Stimulated activated effector memory CD8-positive, alpha-beta T cell treated with anti-CD3 and anti-CD28 coated beads, Interleukin-12 subunit alpha, Interleukin-12 subunit beta, amount 100 ng/mL, for 72 hours (primary cell): Measurements from ENCODE around the gene TMEM144.

Experiments used
- ATAC-seq: fragments of 150-1000 bp; cut with Tn5 transposase; 2 replicates; pipeline ENCODE4 v1.10.0; 2021
- DNase-seq, 2 donors: peaks; one replicate each; pipeline ENCODE4 v3.0.0; 2021 to 2022; ENCODE audit warnings: low spot score in 2 of 2
- H3K27ac Mint-ChIP-seq: one replicate; pipeline ENCODE4 v1.8.0; 2022; ENCODE audit warnings: mild to moderate bottlenecking, mixed read lengths
- H3K36me3 Mint-ChIP-seq: one replicate; pipeline ENCODE4 v1.8.0; 2022; ENCODE audit warnings: mild to moderate bottlenecking, mixed read lengths
- H3K4me1 Mint-ChIP-seq: one replicate; pipeline ENCODE4 v1.8.0; 2022; ENCODE audit warnings: mixed read lengths
- H3K4me3 Mint-ChIP-seq: one replicate; pipeline ENCODE4 v1.8.0; 2022; ENCODE audit warnings: mild to moderate bottlenecking, mixed read lengths
- H3K9me3 Mint-ChIP-seq: one replicate; pipeline ENCODE4 v1.8.0; 2022; ENCODE audit warnings: mixed read lengths

The TMEM144 gene

GRCh38 chr4:158176776-158177175, 33.5 kb upstream of the TMEM144 start:
- H3K9me3 Mint-ChIP-seq, result no peaks in the 10 kb centered on the region
- no peak overlapping the region for H3K27ac Mint-ChIP-seq
- no peak for ATAC-seq
- DNase-seq, result no peak
- no peaks in the 10 kb centered on the region for H3K36me3 Mint-ChIP-seq
- no peak overlapping the region for H3K4me3 Mint-ChIP-seq
- no peaks in the 10 kb centered on the region for H3K4me1 Mint-ChIP-seq

GRCh38 chr4:158179465-158179864, 30.8 kb upstream of the TMEM144 start:
- DNase-seq (no peak), ATAC-seq (no peak)
- H3K9me3 Mint-ChIP-seq, result no peaks in the 10 kb centered on the region
- H3K27ac Mint-ChIP-seq, result no peak overlapping the region
- no peaks in the 10 kb centered on the region for H3K36me3 Mint-ChIP-seq
- no peak overlapping the region for H3K4me3 Mint-ChIP-seq
- H3K4me1 Mint-ChIP-seq, result no peaks in the 10 kb centered on the region

- H3K27ac Mint-ChIP-seq, result no peak overlapping the region
- no peaks in the 10 kb centered on the region for H3K9me3 Mint-ChIP-seq
- H3K36me3 Mint-ChIP-seq, result no peaks in the 10 kb centered on the region
- DNase-seq (no peak), ATAC-seq (no peak)
- H3K4me1 Mint-ChIP-seq, result no peaks in the 10 kb centered on the region
- no peak overlapping the region for H3K4me3 Mint-ChIP-seq
These were observed 28.4 kb upstream of the TMEM144 start for GRCh38 chr4:158181906-158182305.

GRCh38 chr4:158182736-158183135, 27.6 kb upstream of the TMEM144 start:
- ATAC-seq (no peak), DNase-seq (no peak)
- Mint-ChIP-seq H3K4me3 (no peak overlapping the region), H3K27ac (no peak overlapping the region), H3K4me1 (no peaks in the 10 kb centered on the region), H3K9me3 (no peaks in the 10 kb centered on the region), H3K36me3 (no peaks in the 10 kb centered on the region)

GRCh38 chr4:158186815-158187214, 23.5 kb upstream of the TMEM144 start:
- H3K36me3 Mint-ChIP-seq, result no peaks in the 10 kb centered on the region
- no peak for ATAC-seq

GRCh38 chr4:158189422-158189821, 20.9 kb upstream of the TMEM144 start:
- DNase-seq (no peak), ATAC-seq (no peak)
- H3K4me1 Mint-ChIP-seq, result no peaks in the 10 kb centered on the region
- H3K4me3 Mint-ChIP-seq, result no peak overlapping the region
- H3K27ac Mint-ChIP-seq, result no peak overlapping the region
- no peaks in the 10 kb centered on the region for H3K9me3 Mint-ChIP-seq
- H3K36me3 Mint-ChIP-seq, result no peaks in the 10 kb centered on the region

More at GRCh38 chr4:158186815-158187214, 23.5 kb upstream of the TMEM144 start:
- no peaks in the 10 kb centered on the region for H3K4me1 Mint-ChIP-seq
- H3K27ac Mint-ChIP-seq, result no peak overlapping the region
- H3K4me3 Mint-ChIP-seq, result no peak overlapping the region
- DNase-seq, result no peak
- H3K9me3 Mint-ChIP-seq, result no peaks in the 10 kb centered on the region

- no peaks in the 10 kb centered on the region for H3K9me3 Mint-ChIP-seq
- H3K27ac Mint-ChIP-seq, result no peak overlapping the region
These were observed 19.6 kb upstream of the TMEM144 start for GRCh38 chr4:158190718-158191117.

GRCh38 chr4:158192439-158193158, 17.7 kb upstream of the TMEM144 start:
- H3K4me1 Mint-ChIP-seq, result no peaks in the 10 kb centered on the region
- ATAC-seq, result no peak
- no peak overlapping the region for H3K4me3 Mint-ChIP-seq
- no peak for DNase-seq
- H3K27ac Mint-ChIP-seq, result no peak overlapping the region
- no peaks in the 10 kb centered on the region for H3K36me3 Mint-ChIP-seq
- no peaks in the 10 kb centered on the region for H3K9me3 Mint-ChIP-seq

More at GRCh38 chr4:158190718-158191117, 19.6 kb upstream of the TMEM144 start:
- ATAC-seq (no peak), DNase-seq (no peak)
- Mint-ChIP-seq H3K4me3 (no peak overlapping the region), H3K4me1 (no peaks in the 10 kb centered on the region), H3K36me3 (no peaks in the 10 kb centered on the region)

- no peaks in the 10 kb centered on the region for H3K4me1 Mint-ChIP-seq
- ATAC-seq, result no peak
- H3K27ac Mint-ChIP-seq, result no peak overlapping the region
- H3K9me3 Mint-ChIP-seq, result no peaks in the 10 kb centered on the region
- H3K36me3 Mint-ChIP-seq, result no peaks in the 10 kb centered on the region
- H3K4me3 Mint-ChIP-seq, result no peak overlapping the region
- no peak for DNase-seq
These were observed 17.0 kb upstream of the TMEM144 start for GRCh38 chr4:158193171-158193749.

- H3K27ac Mint-ChIP-seq, result no peak overlapping the region
- H3K4me3 Mint-ChIP-seq, result no peak overlapping the region
- ATAC-seq (no peak), DNase-seq (no peak)
- H3K4me1 Mint-ChIP-seq, result no peaks in the 10 kb centered on the region
- no peaks in the 10 kb centered on the region for H3K36me3 Mint-ChIP-seq
- H3K9me3 Mint-ChIP-seq, result no peaks in the 10 kb centered on the region
These were observed 15.0 kb upstream of the TMEM144 start for GRCh38 chr4:158195297-158195696.

- Mint-ChIP-seq H3K4me1 (no peaks in the 10 kb centered on the region), H3K27ac (no peak overlapping the region), H3K36me3 (no peaks in the 10 kb centered on the region), H3K9me3 (no peaks in the 10 kb centered on the region), H3K4me3 (no peak overlapping the region)
- DNase-seq, result no peak
- ATAC-seq, result no peak
These were observed 13.0 kb upstream of the TMEM144 start for GRCh38 chr4:158197194-158197776.

- no peak for DNase-seq
- H3K36me3 Mint-ChIP-seq, result no peaks in the 10 kb centered on the region
- H3K9me3 Mint-ChIP-seq, result no peaks in the 10 kb centered on the region
- H3K27ac Mint-ChIP-seq, result no peak overlapping the region
- no peak overlapping the region for H3K4me3 Mint-ChIP-seq
- no peak for ATAC-seq
- no peaks in the 10 kb centered on the region for H3K4me1 Mint-ChIP-seq
These were observed 10.1 kb upstream of the TMEM144 start for GRCh38 chr4:158200214-158200613.

- no peak for ATAC-seq
These were observed 9.0 kb upstream of the TMEM144 start for GRCh38 chr4:158201322-158201721.

GRCh38 chr4:158201876-158202275, 8.4 kb upstream of the TMEM144 start:
- H3K27ac Mint-ChIP-seq, result no peak overlapping the region
- no peaks in the 10 kb centered on the region for H3K4me1 Mint-ChIP-seq
- ATAC-seq, result no peak
- H3K9me3 Mint-ChIP-seq, result peaks cover 3% of the 10 kb centered on the region
- no peak overlapping the region for H3K4me3 Mint-ChIP-seq
- no peaks in the 10 kb centered on the region for H3K36me3 Mint-ChIP-seq
- DNase-seq, result no peak

More at GRCh38 chr4:158201322-158201721, 9.0 kb upstream of the TMEM144 start:
- Mint-ChIP-seq H3K4me1 (no peaks in the 10 kb centered on the region), H3K9me3 (peaks cover 3% of the 10 kb centered on the region), H3K4me3 (no peak overlapping the region), H3K27ac (no peak overlapping the region), H3K36me3 (no peaks in the 10 kb centered on the region)
- no peak for DNase-seq

- Mint-ChIP-seq H3K36me3 (no peaks in the 10 kb centered on the region), H3K4me3 (no peak overlapping the region), H3K4me1 (no peaks in the 10 kb centered on the region), H3K27ac (no peak overlapping the region), H3K9me3 (peaks cover 5% of the 10 kb centered on the region)
- DNase-seq (no peak), ATAC-seq (no peak)
These were observed 7.8 kb upstream of the TMEM144 start for GRCh38 chr4:158202481-158202880.

- no peak overlapping the region for H3K27ac Mint-ChIP-seq
- ATAC-seq (no peak), DNase-seq (no peak)
- peaks cover 5% of the 10 kb centered on the region for H3K9me3 Mint-ChIP-seq
- no peak overlapping the region for H3K4me3 Mint-ChIP-seq
- H3K4me1 Mint-ChIP-seq, result no peaks in the 10 kb centered on the region
- H3K36me3 Mint-ChIP-seq, result no peaks in the 10 kb centered on the region
These were observed 6.8 kb upstream of the TMEM144 start for GRCh38 chr4:158203436-158203835.
